ENCODE data around the gene FOXP1.

FOXP1 gene

DNA sequence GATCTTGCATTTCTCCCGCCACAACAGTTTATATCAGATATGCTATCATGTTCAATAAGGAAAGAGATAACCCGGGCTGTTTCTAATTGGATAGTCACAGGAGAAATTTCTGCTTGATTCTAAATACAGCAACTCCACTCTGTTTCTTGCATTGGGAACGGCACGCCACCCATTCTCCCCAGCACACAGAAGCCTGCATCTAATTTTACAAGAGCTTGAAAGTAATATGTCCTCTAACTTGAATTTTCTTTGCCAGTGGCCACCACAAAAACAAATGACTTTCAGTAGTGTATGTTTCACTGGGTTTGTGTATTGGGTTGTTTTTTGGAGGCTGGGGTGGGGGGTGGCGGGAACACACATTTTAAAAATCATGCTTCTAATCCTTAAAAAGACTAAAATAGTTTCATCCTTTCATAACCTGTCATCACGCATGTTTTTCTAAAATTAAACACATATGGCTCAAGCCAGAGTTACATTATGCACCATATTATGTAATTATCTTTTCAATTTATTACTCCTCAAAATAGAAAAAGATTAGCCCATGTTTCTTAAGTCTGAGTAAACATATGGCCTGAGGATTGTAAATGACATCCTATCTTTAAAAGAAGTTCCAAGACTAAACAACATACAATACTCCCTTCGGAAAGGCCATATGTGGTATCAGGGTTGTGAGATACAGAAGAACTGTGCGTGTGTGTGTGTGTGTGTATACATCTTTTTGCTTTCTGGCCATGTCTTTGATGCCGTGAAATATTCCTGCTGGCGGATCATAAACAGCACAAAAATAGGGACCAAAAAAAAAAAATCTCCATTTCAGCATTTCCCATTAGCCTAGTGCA is 176.3 kb downstream of the FOXP1 start:
- no peak for DNase-seq (ENCODE audit: low read depth in 3 of 3, low spot score in 1 of 3)

DNA sequence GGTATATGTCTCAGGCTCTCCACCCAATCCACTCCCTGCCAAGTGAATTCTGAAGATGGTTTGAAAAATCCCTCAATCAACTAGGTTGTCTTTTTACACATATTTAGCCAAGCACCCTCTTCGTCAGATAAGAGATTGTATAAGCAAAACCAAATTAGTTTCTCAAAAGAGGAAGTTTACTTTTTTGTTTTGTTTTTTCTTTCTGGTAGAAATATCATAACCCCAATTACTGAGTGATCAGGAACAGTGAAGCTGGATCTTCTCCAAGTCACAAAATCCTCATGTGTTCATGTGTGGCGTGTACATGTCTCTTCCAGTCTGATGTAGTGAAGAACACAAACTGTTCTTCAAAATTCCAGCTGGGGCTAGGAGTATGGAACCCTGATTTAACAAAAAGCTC is 180.6 kb downstream of the FOXP1 start:
- no peak for DNase-seq (ENCODE audit: low read depth in 3 of 3, low spot score in 1 of 3)

DNA sequence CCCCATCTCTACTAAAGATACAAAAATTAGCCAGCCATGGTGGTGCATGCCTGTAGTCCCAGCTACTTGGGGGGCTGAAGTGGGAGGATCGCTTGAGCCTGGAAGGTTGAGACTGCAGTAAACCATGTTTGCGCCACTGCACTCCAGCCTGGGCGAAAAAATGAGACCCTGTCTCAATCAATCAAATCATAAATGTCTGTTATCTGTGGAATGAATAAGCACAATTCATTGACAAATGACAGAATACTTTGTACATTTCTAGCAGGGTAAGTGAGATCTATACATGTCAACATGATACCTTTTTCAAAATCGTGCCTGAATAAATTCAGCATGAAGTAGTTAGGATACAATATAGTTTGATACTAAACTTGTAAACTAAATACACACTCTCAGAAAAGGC is 181.2 kb downstream of the FOXP1 start:
- DNase-seq (ENCODE audit: low read depth in 3 of 3, low spot score in 1 of 3) = no peak

DNA sequence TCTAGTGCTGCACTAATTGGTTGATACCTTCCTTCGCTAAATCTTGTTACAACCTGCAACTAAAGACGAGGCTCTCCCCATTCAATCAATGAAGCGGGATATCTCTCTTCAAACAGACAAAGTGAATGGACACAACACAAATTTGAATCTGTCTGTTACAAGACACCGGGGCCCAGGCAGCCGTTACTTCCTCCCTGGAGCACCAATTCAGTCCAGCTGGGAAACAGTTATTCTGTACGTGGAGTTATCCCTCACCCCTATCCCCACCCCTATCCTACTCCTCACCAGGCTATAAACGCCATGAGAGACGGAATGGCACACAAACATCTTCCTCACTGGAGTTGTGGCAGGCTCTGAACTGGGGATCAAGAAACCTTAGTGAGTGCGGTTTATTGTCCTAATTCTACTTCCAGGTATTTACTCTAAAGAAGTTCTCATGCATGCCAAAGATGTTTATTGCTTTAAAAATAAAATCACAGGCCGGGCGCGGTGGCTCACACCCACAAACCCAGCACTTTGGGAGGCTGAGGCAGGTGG is 181.8 kb downstream of the FOXP1 start:
- no peak for DNase-seq (ENCODE audit: low read depth in 3 of 3, low spot score in 1 of 3)

DNA sequence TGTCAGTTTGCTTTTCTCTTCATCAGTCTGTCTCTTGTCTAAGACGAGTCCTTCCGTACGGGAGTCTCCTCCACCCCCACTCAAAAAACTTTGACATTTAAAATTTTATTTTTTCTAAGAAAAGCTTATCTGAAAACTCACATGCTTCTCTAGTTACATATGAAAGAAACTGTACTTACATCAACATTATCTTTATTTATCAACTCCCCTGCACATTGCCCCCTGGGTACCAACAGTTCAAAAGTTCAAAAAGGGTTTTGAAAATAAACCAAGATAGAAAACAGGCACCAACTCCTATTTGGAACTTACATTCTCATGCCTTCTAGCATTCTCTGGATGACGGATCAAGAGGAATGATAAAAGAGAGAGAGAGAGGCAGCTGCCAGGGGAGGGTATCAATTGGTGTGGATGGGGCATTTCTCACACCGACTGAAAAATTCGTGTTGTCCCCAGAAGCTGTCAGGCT is 182.5 kb downstream of the FOXP1 start:
- no peak for DNase-seq (ENCODE audit: low read depth in 3 of 3, low spot score in 1 of 3)

DNA sequence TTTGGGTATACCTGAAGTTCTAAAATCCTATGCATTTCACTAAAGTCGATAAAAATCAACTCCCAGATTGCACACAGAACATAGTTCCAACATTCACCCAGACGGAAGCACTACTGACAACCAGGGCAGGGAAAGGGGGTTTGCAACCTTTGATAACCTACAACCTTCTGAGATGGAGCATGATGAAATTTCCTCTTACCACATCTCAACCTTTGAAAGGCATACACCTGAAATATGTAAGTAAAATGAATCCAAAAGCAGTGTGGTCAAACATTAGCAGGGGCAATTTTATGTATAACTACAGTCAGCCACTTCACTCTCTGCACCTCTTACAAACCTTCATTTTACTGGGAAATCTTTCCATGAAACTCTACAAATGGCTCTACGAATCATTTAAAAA is 184.1 kb downstream of the FOXP1 start:
- DNase-seq (ENCODE audit: low read depth in 3 of 3, low spot score in 1 of 3) = no peak

DNA sequence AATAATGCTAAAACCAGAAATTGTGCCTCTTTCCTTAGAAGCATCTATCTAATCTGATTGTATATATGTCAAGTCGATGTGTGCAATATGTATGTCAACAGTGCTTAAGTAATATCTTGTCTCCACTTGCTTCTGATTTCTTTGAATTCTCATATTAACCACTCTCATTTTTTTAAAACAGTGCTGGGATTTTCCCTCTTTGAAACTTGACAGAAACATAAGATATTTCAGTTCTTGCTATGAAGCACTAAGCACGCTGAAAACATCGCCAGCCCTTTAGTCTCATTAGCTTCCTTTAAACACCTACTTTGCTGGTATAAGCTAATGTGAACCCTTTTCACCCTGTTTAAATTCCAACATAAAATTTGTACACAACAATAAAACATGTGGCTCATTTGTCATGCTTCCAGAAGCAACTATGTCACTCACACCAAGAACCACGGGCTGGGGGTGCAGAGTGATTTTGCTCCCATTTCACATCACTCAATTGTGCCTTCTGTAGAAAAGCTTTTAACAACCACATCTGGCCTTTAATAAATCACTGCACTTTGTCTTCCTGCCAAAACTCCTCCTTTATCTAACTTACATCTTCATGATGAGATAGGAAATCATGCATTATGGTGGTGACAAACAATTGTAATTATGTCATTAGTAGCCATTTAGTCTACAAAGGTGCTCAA is 185.2 kb downstream of the FOXP1 start:
- no peak for DNase-seq (ENCODE audit: low read depth in 3 of 3, low spot score in 1 of 3)

DNA sequence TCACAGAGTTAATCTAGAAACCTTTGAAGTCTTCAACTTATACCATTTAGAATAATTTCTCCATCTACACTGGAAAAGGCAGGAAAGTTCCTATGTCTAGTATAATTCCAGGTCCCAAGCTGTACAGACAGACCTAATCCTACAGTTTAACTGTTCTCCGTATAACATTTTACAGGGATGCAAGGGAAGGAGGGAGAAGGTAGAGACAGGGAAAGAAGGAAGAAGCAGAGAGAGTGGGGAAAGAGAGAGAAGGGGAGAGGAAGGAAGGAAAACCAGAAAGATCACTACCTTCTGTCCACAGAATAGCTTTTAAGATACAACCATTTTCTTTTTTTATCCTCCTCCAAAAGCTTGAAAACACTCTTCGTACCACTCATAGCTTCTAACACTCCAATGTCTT is 185.8 kb downstream of the FOXP1 start:
- no peak for DNase-seq (ENCODE audit: low read depth in 3 of 3, low spot score in 1 of 3)

DNA sequence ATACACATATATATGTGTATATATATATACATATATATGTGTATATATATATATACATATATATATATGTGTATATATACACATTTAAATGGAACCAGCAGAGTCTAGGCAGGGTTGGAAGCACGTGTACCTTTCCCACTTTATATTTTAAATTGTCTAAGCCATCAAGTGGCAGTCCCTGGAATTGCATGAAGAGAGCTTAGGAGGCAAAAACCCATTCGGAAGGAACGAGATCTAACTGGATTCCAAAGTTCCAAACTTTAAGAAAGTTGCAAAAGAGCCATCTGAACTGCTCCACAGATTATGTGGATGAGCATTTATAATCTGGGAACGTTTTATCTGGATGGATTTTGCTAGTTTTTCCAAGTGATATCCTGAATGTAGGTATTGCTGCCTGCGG is 186.5 kb downstream of the FOXP1 start:
- no peak for DNase-seq (ENCODE audit: low read depth in 3 of 3, low spot score in 1 of 3)

DNA sequence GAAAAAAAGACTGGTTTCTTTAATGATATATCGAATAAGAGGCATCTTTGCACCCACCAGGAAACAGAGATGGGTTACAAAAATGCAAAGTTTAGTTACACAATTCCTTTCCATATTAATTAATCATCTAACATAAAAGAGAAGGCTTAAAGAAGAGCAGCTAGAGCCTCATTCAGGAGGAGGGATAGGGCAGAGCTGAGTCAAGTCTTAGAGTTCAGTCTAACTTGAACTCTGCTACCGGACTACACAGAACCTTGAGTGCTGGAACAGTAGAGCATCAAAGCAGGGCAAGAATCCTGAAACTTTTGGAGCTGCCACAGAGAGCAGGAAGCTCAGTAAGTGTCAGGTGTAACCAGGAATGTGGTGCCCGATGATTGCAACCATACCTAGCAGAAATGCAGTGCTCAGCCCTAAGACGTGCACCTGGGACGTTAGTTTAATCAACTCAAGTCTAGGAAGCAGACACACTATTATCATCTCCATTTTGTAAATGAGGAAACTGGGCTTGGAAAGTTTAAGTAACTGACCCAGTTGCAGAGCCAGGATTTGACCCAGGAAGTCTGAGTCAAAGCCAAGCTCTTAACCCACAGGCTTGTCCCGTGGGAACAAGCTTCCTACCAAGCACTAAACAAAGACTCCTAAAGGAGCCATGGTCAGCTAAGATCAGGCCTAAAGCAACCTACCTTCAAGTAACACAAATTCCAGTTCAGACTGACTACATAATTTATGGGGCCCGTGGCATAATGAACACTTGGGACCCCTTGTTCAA is 187.4 kb downstream of the FOXP1 start:
- no peak for DNase-seq (ENCODE audit: low read depth in 3 of 3, low spot score in 1 of 3)

DNA sequence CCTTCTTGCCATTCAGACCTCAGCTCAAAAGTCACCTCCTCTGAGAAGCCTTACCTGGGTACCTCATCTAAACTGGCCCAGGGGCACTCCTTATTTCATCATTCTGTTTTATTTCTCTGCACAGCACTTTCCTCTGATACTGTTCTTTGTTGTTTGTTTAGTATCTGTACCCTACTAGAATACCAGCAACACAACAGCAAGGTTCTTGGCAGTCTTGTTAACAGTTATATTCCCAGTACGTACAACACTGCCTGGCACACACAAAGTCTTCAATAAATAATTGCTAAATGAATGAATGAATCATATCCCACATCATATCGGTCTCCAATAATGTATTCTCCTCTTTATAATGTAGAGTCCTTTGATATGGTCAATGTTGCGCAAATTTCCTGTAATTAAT is 188.1 kb downstream of the FOXP1 start:
- DNase-seq (ENCODE audit: low read depth in 3 of 3, low spot score in 1 of 3) = no peak

DNA sequence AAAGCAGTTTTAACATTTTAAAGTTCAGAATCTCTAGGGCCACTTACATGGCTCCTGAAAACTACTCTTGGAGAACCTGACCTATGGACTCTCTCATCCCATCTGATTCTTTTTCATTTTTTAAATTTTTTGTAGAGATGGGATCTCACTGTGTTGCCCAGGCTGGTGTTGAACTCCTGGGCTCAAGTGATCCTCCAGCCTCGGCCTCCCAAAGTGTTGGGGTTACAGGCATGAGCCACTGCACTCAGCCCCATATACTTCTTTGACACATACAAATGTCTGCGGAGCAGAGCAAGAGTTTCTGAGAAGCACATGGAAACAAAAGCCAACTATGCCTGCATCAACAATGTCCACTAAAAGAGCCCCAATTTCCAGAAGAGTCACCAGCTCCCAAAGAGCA is 189.8 kb downstream of the FOXP1 start:
- no peak for DNase-seq (ENCODE audit: low read depth in 3 of 3, low spot score in 1 of 3)

DNA sequence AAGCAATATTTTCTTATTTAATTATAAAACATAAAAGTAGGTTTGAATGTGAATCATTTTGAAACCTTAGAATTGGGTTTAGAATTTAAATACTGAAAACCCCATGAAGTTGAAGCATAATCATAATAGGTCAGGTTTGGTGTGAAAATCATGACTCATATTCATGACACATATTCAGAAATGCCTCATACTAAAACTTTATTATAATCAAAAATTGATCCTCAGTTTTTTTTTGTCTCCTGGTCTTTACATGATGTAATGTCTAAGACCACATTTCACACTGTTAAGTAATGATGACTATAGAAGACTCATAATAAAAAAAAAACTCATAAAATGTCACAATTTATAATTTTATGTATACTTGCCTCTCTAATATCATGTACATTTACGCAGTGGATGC is 190.4 kb downstream of the FOXP1 start:
- no peak for DNase-seq (ENCODE audit: low read depth in 3 of 3, low spot score in 1 of 3)

DNA sequence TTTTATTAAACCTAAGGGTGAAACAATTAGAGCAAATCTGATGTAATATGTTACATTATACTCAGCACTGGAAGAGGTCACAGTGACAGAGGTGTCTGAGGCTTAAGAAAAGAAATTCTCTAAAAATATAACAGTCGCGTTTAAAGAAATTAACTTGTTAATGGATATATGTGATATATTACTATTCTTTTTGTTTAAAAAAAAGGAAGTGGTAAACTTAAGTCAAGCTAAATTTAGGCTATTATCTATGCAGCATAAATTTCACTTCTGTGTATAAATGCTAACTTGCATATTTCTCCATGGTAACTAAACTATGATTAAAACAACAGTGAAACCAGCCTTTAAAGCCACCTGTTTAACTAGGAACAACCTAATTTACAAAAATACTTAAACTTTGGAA is 191.3 kb downstream of the FOXP1 start:
- no peak for DNase-seq (ENCODE audit: low read depth in 3 of 3, low spot score in 1 of 3)

DNA sequence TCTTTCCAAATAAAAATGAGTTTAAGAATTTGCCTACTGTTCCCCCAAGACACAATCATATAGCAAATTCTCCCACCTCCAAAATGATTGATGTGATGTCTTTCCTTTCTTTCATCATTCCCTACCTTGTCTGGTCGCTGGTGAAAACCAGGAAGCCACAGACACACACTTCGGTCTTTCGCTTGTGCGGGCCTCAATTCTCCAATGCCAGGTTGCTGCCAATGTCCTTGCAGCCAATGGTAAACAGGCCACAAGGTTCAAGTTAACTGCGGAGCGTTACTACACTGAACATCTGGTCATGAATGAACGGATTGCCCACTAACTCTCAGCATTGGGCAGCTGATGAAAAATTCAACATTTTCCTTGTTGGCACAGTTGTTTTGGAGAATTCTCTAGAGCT is 192.2 kb downstream of the FOXP1 start:
- DNase-seq (ENCODE audit: low read depth in 3 of 3, low spot score in 1 of 3) = no peak

DNA sequence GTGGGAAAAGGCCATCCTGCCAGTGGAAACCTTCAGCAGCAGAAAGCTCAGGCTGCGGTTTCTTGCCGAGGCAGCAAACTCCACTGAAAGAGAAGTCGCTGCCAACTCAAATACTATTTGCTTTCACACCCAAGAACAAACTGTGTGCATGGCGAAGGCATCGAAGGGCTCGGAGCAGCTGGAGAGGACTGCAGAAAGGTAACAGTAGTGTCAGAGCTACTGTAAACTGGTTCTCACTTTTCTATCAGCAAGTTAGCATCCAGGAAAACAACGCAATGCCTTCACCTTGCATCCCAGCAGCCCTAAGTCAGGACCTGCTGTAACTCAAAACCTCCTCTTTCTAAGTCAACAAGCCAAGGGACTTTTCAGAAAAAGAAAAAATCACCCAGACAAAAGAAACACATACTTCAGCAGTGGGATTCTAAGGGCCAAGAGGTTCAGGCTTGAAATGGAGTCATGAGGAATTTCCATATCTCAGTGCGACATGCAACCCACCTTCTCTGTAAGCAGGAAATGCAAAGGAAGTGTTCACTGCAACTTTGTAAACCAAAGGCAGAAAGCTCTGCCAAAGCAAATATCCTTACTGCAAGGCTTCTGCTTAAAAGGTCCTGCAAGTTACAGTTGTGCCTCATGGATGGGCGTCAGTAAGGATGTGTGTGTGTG is 193.5 kb downstream of the FOXP1 start:
- DNase-seq (ENCODE audit: low read depth in 3 of 3, low spot score in 1 of 3) = no peak

DNA sequence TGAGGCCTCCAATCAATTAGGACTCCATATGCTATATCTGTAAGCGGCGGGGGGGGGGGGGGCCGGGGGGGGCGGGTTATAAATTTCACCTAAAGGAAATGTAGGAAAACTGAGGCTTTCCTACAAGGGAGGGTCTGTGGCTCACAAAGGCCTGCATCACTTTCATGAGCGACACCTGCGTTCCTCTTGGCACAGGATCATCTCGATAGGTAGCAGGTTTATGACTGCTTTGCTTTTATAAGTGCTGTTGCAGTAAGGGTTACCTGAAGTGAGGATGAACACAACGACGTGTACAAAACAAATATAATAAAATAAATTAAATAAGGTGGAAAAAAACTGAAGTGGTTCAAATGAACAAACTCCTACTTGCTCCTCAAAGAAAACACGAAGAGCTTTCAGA is 194.3 kb downstream of the FOXP1 start:
- DNase-seq (ENCODE audit: low read depth in 3 of 3, low spot score in 1 of 3) = no peak

DNA sequence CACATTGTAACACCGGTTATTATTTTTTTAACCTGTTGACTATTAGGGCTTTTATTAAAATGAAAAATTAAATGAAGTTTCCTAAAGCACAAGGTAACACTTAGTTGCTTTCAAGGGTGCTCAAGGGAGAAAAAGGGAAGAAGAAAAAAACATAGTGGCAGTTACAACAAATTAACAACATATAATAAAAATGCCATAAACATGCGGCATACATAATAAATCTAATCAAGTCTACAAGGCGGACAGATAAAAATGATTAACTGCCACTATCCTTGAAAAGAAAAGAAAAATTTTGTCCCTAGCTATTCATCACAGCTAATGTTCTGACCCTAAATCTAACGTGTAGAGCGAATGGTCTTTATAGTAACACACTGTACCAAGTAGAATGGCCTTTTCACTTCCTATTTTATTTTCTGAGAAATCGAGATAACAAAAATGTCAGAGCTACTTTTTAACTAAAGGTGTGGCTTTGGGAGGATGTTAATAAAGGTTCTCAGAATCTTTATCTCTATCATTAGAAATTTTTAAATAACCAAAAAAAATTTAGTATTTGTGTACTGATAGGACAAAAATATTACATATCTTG is 194.9 kb downstream of the FOXP1 start:
- no peak for DNase-seq (ENCODE audit: low read depth in 3 of 3, low spot score in 1 of 3)

DNA sequence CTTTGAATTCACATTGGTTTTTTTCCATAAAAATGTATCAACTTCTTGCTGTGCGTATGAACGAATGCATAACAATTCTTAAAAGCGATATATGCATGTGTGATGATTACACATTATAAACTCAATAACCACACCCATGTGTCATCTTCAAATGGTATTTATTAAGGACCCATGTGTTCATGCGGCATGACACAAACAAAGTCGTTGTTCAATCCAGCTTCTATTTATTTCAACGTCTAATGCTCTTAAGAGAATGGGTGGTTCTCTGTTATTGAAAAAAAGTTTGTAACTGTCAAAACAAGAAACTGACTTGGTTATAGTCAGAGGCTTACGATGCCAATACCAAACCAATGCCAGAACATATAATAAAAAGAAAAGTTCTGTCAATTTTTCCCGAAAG is 195.9 kb downstream of the FOXP1 start:
- no peak for DNase-seq (ENCODE audit: low read depth in 3 of 3, low spot score in 1 of 3)

DNA sequence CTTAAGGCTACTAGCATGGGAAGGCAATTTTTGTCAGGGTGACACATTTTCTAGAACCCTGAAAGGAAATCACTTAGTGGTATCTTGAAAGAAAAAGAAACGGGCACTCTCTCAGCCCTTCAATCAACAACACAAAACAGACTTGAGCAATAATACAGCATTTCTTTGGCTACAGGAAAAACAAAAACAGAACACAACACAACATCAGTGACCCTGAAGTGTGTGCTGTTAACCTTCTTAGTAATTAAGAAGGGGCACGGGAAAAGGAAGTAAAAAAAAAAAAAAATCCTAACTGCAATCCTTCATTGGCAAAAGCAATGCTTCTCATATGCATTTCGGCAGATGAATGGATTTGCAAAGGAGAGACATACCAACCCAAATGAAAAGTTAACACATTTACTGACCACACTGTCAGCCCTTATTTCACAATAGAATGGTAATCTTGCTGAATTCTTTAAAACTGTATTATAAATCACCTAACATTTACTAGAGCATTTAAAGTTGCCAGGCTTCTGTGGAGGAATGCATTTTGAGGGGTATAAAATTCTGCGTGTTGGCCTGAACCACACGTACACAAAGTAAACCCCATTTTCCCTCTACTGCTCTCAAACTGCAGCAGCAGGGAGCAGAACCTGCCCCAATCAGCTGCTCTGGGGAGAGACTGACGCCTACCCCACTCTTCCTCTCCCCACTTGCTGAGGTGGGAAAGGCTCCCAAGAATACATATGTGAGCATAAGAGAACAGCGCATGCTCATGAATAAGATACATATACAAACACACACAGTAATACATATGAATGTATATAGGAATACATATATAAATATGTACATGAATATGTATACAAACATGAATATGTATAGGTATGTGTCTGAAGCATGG is 198.5 kb downstream of the FOXP1 start:
- no peak for DNase-seq (ENCODE audit: low read depth in 3 of 3, low spot score in 1 of 3)
